ENCODE measurements around the gene FAM50A.

GRCh38 chrX:154459832-154460231 is 15.9 kb downstream of the FAM50A start:
- TF ChIP-seq CTCF (IDR thresholded peaks at IDR 0.05) (no peak), POLR2A (IDR thresholded peaks at IDR 0.05) (no peak)

All from esophagus squamous epithelium (tissue), 4 donors.